PFSK-1 (cell line): ENCODE results near the gene NFIB.

Experiments
- FOXP2 ChIP-seq: optimal IDR thresholded peaks from 2 replicates; pipeline ENCODE3; 2011; ENCODE audit warnings: borderline replicate concordance, control low read depth, inconsistent platforms; ENCODE audit not compliant: insufficient read depth; ENCODE audit errors: extremely low read length, extremely low read depth
- POLR2AphosphoS5 ChIP-seq: IDR thresholded peaks from 2 replicates; pipeline ENCODE4 v1.6.1; 2012; ENCODE audit warnings: low read depth, mild to moderate bottlenecking, control low read depth, low read length, moderate library complexity
- REST ChIP-seq, 2 experiments: IDR thresholded peaks; 2 replicates each; pipeline versions ENCODE4 v1.6.1 to v1.8.0; 2011 to 2012; ENCODE audit warnings: low read depth in 2 of 2, low read length in 2 of 2, control low read depth in 1 of 2, inconsistent platforms in 1 of 2, mild to moderate bottlenecking in 1 of 2, moderate library complexity in 1 of 2; ENCODE audit not compliant: insufficient read depth in 1 of 2
- SIN3A ChIP-seq: IDR thresholded peaks from 2 replicates; pipeline ENCODE4 v1.6.1; 2012; ENCODE audit warnings: mild to moderate bottlenecking, low read length, moderate library complexity, borderline replicate concordance; ENCODE audit not compliant: insufficient read depth
- TAF1 ChIP-seq: IDR thresholded peaks from 2 replicates; pipeline ENCODE4 v1.6.1; 2012; ENCODE audit warnings: low read length, control low read depth, borderline replicate concordance; ENCODE audit not compliant: insufficient read depth

NFIB gene

GRCh38 chr9:14349447-14350348 lies 35.8 kb upstream of the NFIB start:
- TF ChIP-seq TAF1 (no peak), SIN3A (no peak), REST (IDR thresholded peaks at IDR 0.05; ENCODE audit: insufficient read depth in 1 of 2, low read depth in 2 of 2, low read length in 2 of 2) (no peak)

- TF ChIP-seq REST (IDR thresholded peaks at IDR 0.05; ENCODE audit: insufficient read depth in 1 of 2, low read depth in 2 of 2, low read length in 2 of 2) (no peak), FOXP2 (no peak), POLR2AphosphoS5 (no peak), TAF1 (no peak), SIN3A (no peak)
These were observed 35.2 kb upstream of the NFIB start for GRCh38 chr9:14349146-14349446.

- TF ChIP-seq SIN3A: no peak
- no peak for TF ChIP-seq TAF1
- TF ChIP-seq FOXP2: no peak
- TF ChIP-seq REST (IDR thresholded peaks at IDR 0.05; ENCODE audit: insufficient read depth in 1 of 2, low read depth in 2 of 2, low read length in 2 of 2): no peak
- TF ChIP-seq POLR2AphosphoS5: no peak
These were observed 34.6 kb upstream of the NFIB start for GRCh38 chr9:14348373-14349145.

- TF ChIP-seq TAF1 (no peak), POLR2AphosphoS5 (no peak), REST (IDR thresholded peaks at IDR 0.05; ENCODE audit: insufficient read depth in 1 of 2, low read depth in 2 of 2, low read length in 2 of 2) (no peak), FOXP2 (no peak), SIN3A (no peak)
These were observed 34.1 kb upstream of the NFIB start for GRCh38 chr9:14348123-14348372.
